GM21360 (cell line): ENCODE measurements around the gene KIR3DL3.
"Not testable (repeated sequence)": the region's sequence is repeated elsewhere in the genome, so short reads cannot be mapped to it uniquely, and the experiment has no call there.

Experiments
- ATAC-seq: cut with Tn5 transposase; IDR thresholded peaks from one replicate; pipeline ENCODE4 v1.9.1; 2021; ENCODE audit warnings: mild to moderate bottlenecking, moderate library complexity; ENCODE audit not compliant: unreplicated experiment

KIR3DL3 gene

GRCh38 chr19:54729416-54730188 is 5.4 kb downstream of the KIR3DL3 start:
- ATAC-seq, result no peak

- no peak for ATAC-seq
Measured at GRCh38 chr19:54731191-54731590, 6.9 kb downstream of the KIR3DL3 start.

GRCh38 chr19:54738306-54738705 is 14.1 kb downstream of the KIR3DL3 start, which contains the start of gene KIR2DL3:
Gene KIR2DL3 (plus strand): TSS chr19:54738513. CDS start chr19:54738546, 33 bp downstream.
- not testable (repeated sequence) for ATAC-seq

GRCh38 chr19:54738715-54739114 is 14.5 kb downstream of the KIR3DL3 start:
- no peak for ATAC-seq

- no peak for ATAC-seq
Measured at GRCh38 chr19:54739587-54740497, 15.6 kb downstream of the KIR3DL3 start.

GRCh38 chr19:54741950-54742349 is 17.7 kb downstream of the KIR3DL3 start:
- not testable (repeated sequence) for ATAC-seq

- ATAC-seq, result not testable (repeated sequence)
Measured at GRCh38 chr19:54744080-54744479, 19.8 kb downstream of the KIR3DL3 start.

GRCh38 chr19:54747614-54748322 is 23.5 kb downstream of the KIR3DL3 start:
- ATAC-seq, result not testable (repeated sequence)

GRCh38 chr19:54750276-54750675 is 26.0 kb downstream of the KIR3DL3 start:
- not testable (repeated sequence) for ATAC-seq

GRCh38 chr19:54756204-54757110 is 32.2 kb downstream of the KIR3DL3 start:
- ATAC-seq, result not testable (repeated sequence)

GRCh38 chr19:54758577-54758976 is 34.3 kb downstream of the KIR3DL3 start:
- ATAC-seq, result not testable (repeated sequence)

GRCh38 chr19:54764219-54764618 is 40.0 kb downstream of the KIR3DL3 start:
- not testable (repeated sequence) for ATAC-seq

- not testable (repeated sequence) for ATAC-seq
Measured at GRCh38 chr19:54766464-54766863, 42.2 kb downstream of the KIR3DL3 start.

- not testable (repeated sequence) for ATAC-seq
Measured at GRCh38 chr19:54769646-54770045, 45.4 kb downstream of the KIR3DL3 start, which contains the start of gene KIR2DL1. Gene KIR2DL1 (plus strand): TSS chr19:54769793. CDS start chr19:54769851, 58 bp downstream.

- not testable (repeated sequence) for ATAC-seq
Measured at GRCh38 chr19:54770511-54770910, 46.3 kb downstream of the KIR3DL3 start.

GRCh38 chr19:54771018-54771960 is 47.0 kb downstream of the KIR3DL3 start:
- not testable (repeated sequence) for ATAC-seq

- ATAC-seq, result not testable (repeated sequence)
Measured at GRCh38 chr19:54772666-54773065, 48.4 kb downstream of the KIR3DL3 start.

- ATAC-seq, result not testable (repeated sequence)
Measured at GRCh38 chr19:54775095-54775815, 51.0 kb downstream of the KIR3DL3 start.
